Measurements from ENCODE around the gene DENND6B. TPM values are rescaled to one million over a fixed set of nuclear protein-coding genes. Genes with fewer than 3 reads are reported as not detected.
A peak's percentile ranks its signal among the peaks of the same experiment; 100 is the strongest.

Gene DENND6B
- total and polyA plus RNA-seq, 2 of the 13 experiments (the other 11 are each of a cell fraction or from before 2014, with no cell fraction given), result 0.95 to 3.8 TPM

DNA sequence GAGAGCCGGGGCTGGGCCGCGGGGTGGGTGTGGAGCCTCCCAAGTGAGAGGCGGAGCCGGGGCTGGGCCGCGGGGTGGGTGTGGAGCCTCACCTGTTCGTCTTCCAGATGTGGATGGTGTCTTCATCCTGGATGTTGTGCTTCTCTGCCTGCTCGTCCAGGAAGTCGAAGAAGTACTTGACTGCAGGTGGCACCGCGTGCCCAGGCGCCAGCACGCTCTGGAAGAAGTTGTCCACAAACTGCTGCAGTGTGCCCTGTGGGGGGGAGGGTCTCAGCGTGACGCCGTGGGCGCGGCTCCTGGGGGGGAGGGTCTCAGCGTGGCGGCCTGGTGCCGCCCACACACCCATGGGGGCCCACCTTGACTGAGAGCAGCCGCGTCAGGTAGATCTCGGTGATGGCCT lies 49.1 kb downstream of the DENND6B start (continued):
- TF ChIP-seq TBX3 (IDR thresholded peaks at IDR 0.05; ENCODE audit: borderline replicate concordance) (no peak), TCF7 (IDR thresholded peaks at IDR 0.05; ENCODE audit: low read depth) (no peak), CREB1 (IDR thresholded peaks at IDR 0.05) (no peak), CREB1 (CRISPR knock-in tag; IDR thresholded peaks at IDR 0.05) (no peak), ZNF816 (CRISPR knock-in tag; IDR thresholded peaks at IDR 0.05; ENCODE audit: borderline replicate concordance) (no peak), JARID2 (CRISPR knock-in tag; IDR thresholded peaks at IDR 0.05; ENCODE audit: insufficient replicate concordance) (no peak), ZNF354B (CRISPR knock-in tag; IDR thresholded peaks at IDR 0.05) (no peak)
- TF ChIP-seq, protein P1, sequence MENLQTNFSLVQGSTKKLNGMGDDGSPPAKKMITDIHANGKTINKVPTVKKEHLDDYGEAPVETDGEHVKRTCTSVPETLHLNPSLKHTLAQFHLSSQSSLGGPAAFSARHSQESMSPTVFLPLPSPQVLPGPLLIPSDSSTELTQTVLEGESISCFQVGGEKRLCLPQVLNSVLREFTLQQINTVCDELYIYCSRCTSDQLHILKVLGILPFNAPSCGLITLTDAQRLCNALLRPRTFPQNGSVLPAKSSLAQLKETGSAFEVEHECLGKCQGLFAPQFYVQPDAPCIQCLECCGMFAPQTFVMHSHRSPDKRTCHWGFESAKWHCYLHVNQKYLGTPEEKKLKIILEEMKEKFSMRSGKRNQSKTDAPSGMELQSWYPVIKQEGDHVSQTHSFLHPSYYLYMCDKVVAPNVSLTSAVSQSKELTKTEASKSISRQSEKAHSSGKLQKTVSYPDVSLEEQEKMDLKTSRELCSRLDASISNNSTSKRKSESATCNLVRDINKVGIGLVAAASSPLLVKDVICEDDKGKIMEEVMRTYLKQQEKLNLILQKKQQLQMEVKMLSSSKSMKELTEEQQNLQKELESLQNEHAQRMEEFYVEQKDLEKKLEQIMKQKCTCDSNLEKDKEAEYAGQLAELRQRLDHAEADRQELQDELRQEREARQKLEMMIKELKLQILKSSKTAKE (CRISPR knock-in tag; IDR thresholded peaks at IDR 0.05; ENCODE audit: borderline replicate concordance), result no peak

DNA sequence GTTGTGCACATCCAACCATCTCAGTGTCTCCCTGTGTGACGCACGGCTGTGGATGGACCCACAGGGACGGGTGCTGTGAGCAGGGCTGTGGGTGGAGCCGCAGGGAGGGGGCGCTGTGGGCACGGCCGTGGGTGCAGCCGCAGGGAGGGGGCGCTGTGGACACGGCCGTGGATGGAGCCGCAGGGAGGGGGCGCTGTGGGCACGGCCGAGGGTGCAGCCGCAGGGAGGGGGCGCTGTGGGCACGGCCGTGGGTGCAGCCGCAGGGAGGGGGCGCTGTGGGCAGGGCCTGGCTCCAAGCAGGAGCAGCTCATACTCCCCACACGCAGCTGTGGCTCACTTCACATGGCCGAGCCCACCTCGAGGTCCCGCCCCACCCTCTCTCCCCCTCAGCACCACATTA lies 50.7 kb downstream of the DENND6B start:
- Histone ChIP-seq H3K4me1 (ENCODE audit: insufficient read depth, low read length) (peaks cover 11% of the 10 kb centered on the region), H3K9me3 (ENCODE audit: low read length) (no peaks in the 10 kb centered on the region), H3K4me3 (replicated peaks in 1 of 3; ENCODE audit: insufficient read depth in 1 of 3, low read depth in 2 of 3, low read length in 3 of 3) (no peak overlapping the region), H3K4me2 (ENCODE audit: low read depth, low read length) (no peak overlapping the region), H4K20me1 (ENCODE audit: insufficient read depth, low read length) (0 out of 2 replicates have a peak, but pooled peaks cover 5% of the 10 kb centered on the region), H3K79me2 (ENCODE audit: insufficient read depth, low read length) (no peaks in the 10 kb centered on the region), H3K27ac (ENCODE audit: extremely low read length, insufficient read depth, low read length) (no peak overlapping the region), H2AFZ (ENCODE audit: low read length) (no peak overlapping the region), H3K9ac (ENCODE audit: insufficient read depth, low read depth, low read length) (no peak overlapping the region), H3K27me3 (ENCODE audit: control insufficient read depth in 1 of 2, insufficient read depth in 2 of 2, low read length in 2 of 2) (peaks cover 0 to 3% of the 10 kb centered on the region in 2 experiments; a peak in 3 of 5 replicates), H3K36me3 (replicated peaks in 1 of 2; ENCODE audit: control insufficient read depth in 1 of 2, insufficient read depth in 2 of 2, low read length in 2 of 2) (peaks cover 22 to 27% of the 10 kb centered on the region in 2 experiments; a peak in 4 of 5 replicates)
- ATAC-seq (peak; percentile 27), DNase-seq (ENCODE audit: low spot score) (peak; percentile 16), FAIRE-seq (no peak)
- ChIA-PET CTCF (ENCODE audit: low intra/inter-chr PET ratio, low total read pairs) (interaction anchor here (0.7 to 4.2 kb wide), 15 partner anchors 16 to 111 kb away, joined by 3 to 133 read pairs (median 4); partner anchors contain the start of genes DENND6B, HDAC10, PLXNB2 and PPP6R2), POLR2A (interaction anchor here (0.9 to 1.5 kb wide), 5 partner anchors 18 to 65 kb away, joined by 3 to 7 read pairs (median 5); partner anchors contain the start of gene HDAC10)
- in situ Hi-C loops (cut with HindIII; ENCODE audit: extremely low pct_ligation_motif_present, low pct_unique_long_range_greater_than_20kb) (loop anchor here (5.0 kb wide), 1 partner anchor 51 kb away; the partner anchor contains the start of gene DENND6B), intact Hi-C loops (cut with micrococcal nuclease; ENCODE audit: unreplicated experiment) (loop anchor here (1.0 kb wide), 1 partner anchor 51 kb away; the partner anchor contains the start of gene DENND6B)
- no TSS peak for BruUV-seq (replicated peaks)
- 83% methylated on average over 24 of the region's 25 CpGs for WGBS (ENCODE audit: low lambda C conversion rate)
- TF ChIP-seq, protein P2, sequence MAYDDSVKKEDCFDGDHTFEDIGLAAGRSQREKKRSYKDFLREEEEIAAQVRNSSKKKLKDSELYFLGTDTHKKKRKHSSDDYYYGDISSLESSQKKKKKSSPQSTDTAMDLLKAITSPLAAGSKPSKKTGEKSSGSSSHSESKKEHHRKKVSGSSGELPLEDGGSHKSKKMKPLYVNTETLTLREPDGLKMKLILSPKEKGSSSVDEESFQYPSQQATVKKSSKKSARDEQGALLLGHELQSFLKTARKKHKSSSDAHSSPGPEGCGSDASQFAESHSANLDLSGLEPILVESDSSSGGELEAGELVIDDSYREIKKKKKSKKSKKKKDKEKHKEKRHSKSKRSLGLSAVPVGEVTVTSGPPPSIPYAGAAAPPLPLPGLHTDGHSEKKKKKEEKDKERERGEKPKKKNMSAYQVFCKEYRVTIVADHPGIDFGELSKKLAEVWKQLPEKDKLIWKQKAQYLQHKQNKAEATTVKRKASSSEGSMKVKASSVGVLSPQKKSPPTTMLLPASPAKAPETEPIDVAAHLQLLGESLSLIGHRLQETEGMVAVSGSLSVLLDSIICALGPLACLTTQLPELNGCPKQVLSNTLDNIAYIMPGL (CRISPR knock-in tag; IDR thresholded peaks at IDR 0.05; ENCODE audit: borderline replicate concordance in 1 of 2, low read depth in 1 of 2), result peak; percentile 51 to 86
- TF ChIP-seq, protein P3, sequence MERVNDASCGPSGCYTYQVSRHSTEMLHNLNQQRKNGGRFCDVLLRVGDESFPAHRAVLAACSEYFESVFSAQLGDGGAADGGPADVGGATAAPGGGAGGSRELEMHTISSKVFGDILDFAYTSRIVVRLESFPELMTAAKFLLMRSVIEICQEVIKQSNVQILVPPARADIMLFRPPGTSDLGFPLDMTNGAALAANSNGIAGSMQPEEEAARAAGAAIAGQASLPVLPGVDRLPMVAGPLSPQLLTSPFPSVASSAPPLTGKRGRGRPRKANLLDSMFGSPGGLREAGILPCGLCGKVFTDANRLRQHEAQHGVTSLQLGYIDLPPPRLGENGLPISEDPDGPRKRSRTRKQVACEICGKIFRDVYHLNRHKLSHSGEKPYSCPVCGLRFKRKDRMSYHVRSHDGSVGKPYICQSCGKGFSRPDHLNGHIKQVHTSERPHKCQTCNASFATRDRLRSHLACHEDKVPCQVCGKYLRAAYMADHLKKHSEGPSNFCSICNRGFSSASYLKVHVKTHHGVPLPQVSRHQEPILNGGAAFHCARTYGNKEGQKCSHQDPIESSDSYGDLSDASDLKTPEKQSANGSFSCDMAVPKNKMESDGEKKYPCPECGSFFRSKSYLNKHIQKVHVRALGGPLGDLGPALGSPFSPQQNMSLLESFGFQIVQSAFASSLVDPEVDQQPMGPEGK (CRISPR knock-in tag; IDR thresholded peaks at IDR 0.05), result peak; percentile 41; the same call in 1 of the 2 replicates
- TF ChIP-seq PRPF4 (IDR thresholded peaks at IDR 0.05; ENCODE audit: low read depth, low read length, poor library complexity, severe bottlenecking), result peak; percentile 75
- TF ChIP-seq, protein P4, sequence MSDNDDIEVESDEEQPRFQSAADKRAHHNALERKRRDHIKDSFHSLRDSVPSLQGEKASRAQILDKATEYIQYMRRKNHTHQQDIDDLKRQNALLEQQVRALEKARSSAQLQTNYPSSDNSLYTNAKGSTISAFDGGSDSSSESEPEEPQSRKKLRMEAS (IDR thresholded peaks at IDR 0.05), result peak; percentile 25; the same call in 1 of the 2 replicates
- TF ChIP-seq AGO2 (optimal IDR thresholded peaks at IDR 0.05; ENCODE audit: low read depth, low read length), result peak; percentile 47
- TF ChIP-seq GABPB1 (CRISPR knock-in tag; IDR thresholded peaks at IDR 0.05), result peak; percentile 60
- no peak for TF ChIP-seq ZNF709 (CRISPR knock-in tag; IDR thresholded peaks at IDR 0.05)
- peak; percentile 37; the same call in 1 of the 2 replicates for TF ChIP-seq ZNF563 (CRISPR knock-in tag; IDR thresholded peaks at IDR 0.05)
- TF ChIP-seq ZNF101 (CRISPR knock-in tag; IDR thresholded peaks at IDR 0.05; ENCODE audit: borderline replicate concordance, low read depth), result no peak

Data from HepG2 (cell line).